Activated CD8-positive, alpha-beta T cell treated with anti-CD3 and anti-CD28 coated beads for 36 hours (primary cell): ENCODE data around the gene LRRIQ4. TPM values are rescaled to one million over a fixed set of nuclear protein-coding genes. Genes with fewer than 3 reads are reported as not detected.

Experiments used
- ATAC-seq: fragments of 200-7000 bp; cut with Tn5 transposase; one replicate; pipeline ENCODE4 v1.10.0; 2021; ENCODE audit warnings: mild to moderate bottlenecking, moderate library complexity
- CTCF ChIA-PET: fragments of 350-600 bp; sonication (Branson Sonifier 250); formaldehyde crosslinking; loops from one replicate; lab custom pipeline; 2021; ENCODE audit warnings: antibody characterized with exemption; lab: Charles Lee
- POLR2A ChIA-PET: fragments of 350-600 bp; sonication (Branson Sonifier 250); formaldehyde crosslinking; loops from one replicate; lab custom pipeline; 2021; ENCODE audit warnings: antibody characterized with exemption; lab: Charles Lee
- DNase-seq: peaks from one replicate; pipeline ENCODE4 v3.0.0-alpha.2; 2020
- H3K27ac Mint-ChIP-seq: one replicate; pipeline ENCODE4 v1.8.0; 2021; ENCODE audit warnings: mild to moderate bottlenecking, mixed read lengths
- H3K27me3 Mint-ChIP-seq: one replicate; pipeline ENCODE4 v1.8.0; 2021; ENCODE audit warnings: mixed read lengths
- H3K36me3 Mint-ChIP-seq: one replicate; pipeline ENCODE4 v1.8.0; 2021; ENCODE audit warnings: low read depth, mixed read lengths
- H3K4me1 Mint-ChIP-seq: one replicate; pipeline ENCODE4 v1.8.0; 2021; ENCODE audit warnings: low read depth, mixed read lengths
- H3K4me3 Mint-ChIP-seq: one replicate; pipeline ENCODE4 v1.8.0; 2021; ENCODE audit warnings: mild to moderate bottlenecking, moderate library complexity, mixed read lengths
- H3K9me3 Mint-ChIP-seq: one replicate; pipeline ENCODE4 v1.8.0; 2021; ENCODE audit warnings: mixed read lengths
- CTCF ChIP-seq: fragments of 200-600 bp; IDR thresholded peaks from one replicate; pipeline ENCODE4 v1.8.0; 2022; ENCODE audit warnings: antibody characterized with exemption, mild to moderate bottlenecking
- intact Hi-C: fragments of 100-400 bp; cut with micrococcal nuclease; formaldehyde crosslinking; loops from one replicate; pipeline ENCODE4 v1.10.0; 2022
- total RNA-seq, 2 experiments: library from RNA; stranded (reverse); gene quantifications; one replicate each; pipeline ENCODE4 v1.2.3, GENCODE V29; 2021

The LRRIQ4 gene
- total RNA-seq, 2 experiments from 2014 or later: 0.18 TPM; not detected in 1

- ATAC-seq (no peak), DNase-seq (peak; percentile 11)
- no peak overlapping the region for H3K4me3 Mint-ChIP-seq
- no peaks in the 10 kb centered on the region for H3K27me3 Mint-ChIP-seq
- ChIA-PET POLR2A (interaction anchor here (1.1 kb wide), 1 partner anchor 46 kb away, joined by 3 read pairs; no protein-coding TSS in a partner anchor), CTCF (no interaction called here)
- no peak for TF ChIP-seq CTCF
- H3K27ac Mint-ChIP-seq: no peak overlapping the region
- no peaks in the 10 kb centered on the region for H3K36me3 Mint-ChIP-seq
- H3K9me3 Mint-ChIP-seq: no peaks in the 10 kb centered on the region
- intact Hi-C loops: no loop called here
- H3K4me1 Mint-ChIP-seq: peaks cover 13% of the 10 kb centered on the region
Observed at GRCh38 chr3:169871129-169871886, 58.6 kb downstream of the LRRIQ4 start.

GRCh38 chr3:169879013-169879557, 66.4 kb downstream of the LRRIQ4 start:
- no peaks in the 10 kb centered on the region for H3K9me3 Mint-ChIP-seq
- peaks cover 2% of the 10 kb centered on the region for H3K4me1 Mint-ChIP-seq
- no peak overlapping the region for H3K27ac Mint-ChIP-seq
- ChIA-PET POLR2A (no interaction called here), CTCF (no interaction called here)
- H3K27me3 Mint-ChIP-seq: no peaks in the 10 kb centered on the region
- DNase-seq (no peak), ATAC-seq (no peak)
- no peak overlapping the region for H3K4me3 Mint-ChIP-seq
- H3K36me3 Mint-ChIP-seq: no peaks in the 10 kb centered on the region
- intact Hi-C loops: no loop called here
- TF ChIP-seq CTCF: no peak

GRCh38 chr3:169879845-169880575, 67.3 kb downstream of the LRRIQ4 start:
- H3K27me3 Mint-ChIP-seq: no peaks in the 10 kb centered on the region
- ChIA-PET CTCF (no interaction called here), POLR2A (no interaction called here)
- intact Hi-C loops: no loop called here
- H3K36me3 Mint-ChIP-seq: no peaks in the 10 kb centered on the region
- no peaks in the 10 kb centered on the region for H3K9me3 Mint-ChIP-seq
- no peak overlapping the region for H3K27ac Mint-ChIP-seq
- H3K4me1 Mint-ChIP-seq: peaks cover 2% of the 10 kb centered on the region
- TF ChIP-seq CTCF: no peak
- ATAC-seq (no peak), DNase-seq (no peak)
- H3K4me3 Mint-ChIP-seq: no peak overlapping the region

- ChIA-PET CTCF (interaction anchor here (1.3 kb wide), 1 partner anchor 18 kb away, joined by 4 read pairs; no protein-coding TSS in a partner anchor), POLR2A (no interaction called here)
- no peak for TF ChIP-seq CTCF
- no peaks in the 10 kb centered on the region for H3K9me3 Mint-ChIP-seq
- no peak for DNase-seq
- H3K4me1 Mint-ChIP-seq: peaks cover 2% of the 10 kb centered on the region
- no peak overlapping the region for H3K27ac Mint-ChIP-seq
- ATAC-seq: no peak
- H3K27me3 Mint-ChIP-seq: no peaks in the 10 kb centered on the region
- H3K4me3 Mint-ChIP-seq: no peak overlapping the region
- H3K36me3 Mint-ChIP-seq: no peaks in the 10 kb centered on the region
- intact Hi-C loops: no loop called here
Observed at GRCh38 chr3:169880576-169881250, 68.0 kb downstream of the LRRIQ4 start.
